Stimulated activated CD4-positive, alpha-beta T cell treated with anti-CD3 and anti-CD28 coated beads, Interleukin-4, amount 100 ng/mL, for 24 hours (primary cell): ENCODE data around the gene TBCE.
"Not testable (repeated sequence)": the region's sequence is repeated elsewhere in the genome, so short reads cannot be mapped to it uniquely, and the experiment has no call there.

ENCODE experiments used
- DNase-seq: peaks from one replicate; pipeline ENCODE4 v3.0.0-alpha.2; 2020

Gene TBCE

GRCh38 chr1:235455823-235456222, 88.6 kb downstream of the TBCE start:
- no peak for DNase-seq

- DNase-seq = not testable (repeated sequence)
Observed at GRCh38 chr1:235457856-235458255, 90.6 kb downstream of the TBCE start.

DNA sequence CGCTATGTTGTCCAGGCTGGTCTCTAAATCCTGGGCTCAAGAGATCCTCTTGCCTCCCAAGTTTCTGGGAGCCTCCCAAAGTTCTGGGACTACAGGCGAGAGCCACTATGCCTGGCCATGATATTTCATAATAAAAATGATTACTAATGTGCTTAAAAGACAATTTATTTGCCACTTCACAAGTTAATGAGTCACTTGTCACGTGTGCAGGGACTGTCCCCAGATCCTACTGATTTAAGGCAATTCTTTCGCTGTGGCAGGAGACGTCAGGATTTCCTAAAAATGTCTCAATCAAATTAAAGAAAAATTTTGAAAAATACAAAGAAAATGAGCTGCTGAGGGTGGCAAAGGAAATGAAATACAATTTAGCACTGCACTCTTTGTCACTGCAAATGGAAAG, 93.5 kb downstream of the TBCE start:
- DNase-seq = no peak

GRCh38 chr1:235461954-235462353, 94.7 kb downstream of the TBCE start:
- no peak for DNase-seq

DNA sequence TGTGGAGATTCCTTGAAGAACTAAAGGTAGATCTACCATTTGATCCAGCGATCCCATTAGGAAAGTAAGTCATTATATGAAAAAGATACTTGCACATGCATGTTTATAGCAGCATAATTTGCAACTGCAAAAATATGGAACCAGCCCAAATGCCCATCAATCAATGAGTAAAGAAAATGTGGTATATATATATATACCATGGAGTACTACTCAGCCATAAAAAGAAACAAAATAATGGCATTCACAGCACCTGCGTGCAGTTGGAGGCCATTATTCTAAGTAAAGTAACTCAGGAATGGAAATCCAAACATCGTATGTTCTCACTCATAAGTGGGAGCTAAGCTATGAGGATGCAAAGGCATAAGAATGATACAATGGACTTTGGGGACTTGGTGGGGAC, 95.6 kb downstream of the TBCE start:
- DNase-seq = not testable (repeated sequence)

- no peak for DNase-seq
Observed at GRCh38 chr1:235465066-235465465, 97.8 kb downstream of the TBCE start.

DNA sequence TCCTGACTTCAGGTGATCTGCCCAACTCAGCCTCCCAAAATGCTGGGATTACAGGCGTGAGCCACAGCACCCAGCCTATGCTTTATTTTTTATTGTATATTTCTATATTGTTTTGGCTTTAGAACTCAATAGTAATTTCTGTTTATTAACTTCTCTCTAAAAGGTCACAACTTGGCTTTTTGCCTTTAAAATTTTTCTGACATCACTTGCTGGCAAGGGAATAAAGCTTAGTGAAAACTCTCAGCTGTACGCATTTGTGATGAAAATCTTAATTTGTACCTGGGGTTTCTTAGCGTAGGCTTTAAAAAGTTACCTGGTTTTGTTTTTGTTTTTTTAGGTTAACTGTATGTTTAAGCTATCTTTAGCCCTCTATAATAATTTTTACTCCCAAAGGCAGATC, 100.8 kb downstream of the TBCE start:
- DNase-seq = no peak

DNA sequence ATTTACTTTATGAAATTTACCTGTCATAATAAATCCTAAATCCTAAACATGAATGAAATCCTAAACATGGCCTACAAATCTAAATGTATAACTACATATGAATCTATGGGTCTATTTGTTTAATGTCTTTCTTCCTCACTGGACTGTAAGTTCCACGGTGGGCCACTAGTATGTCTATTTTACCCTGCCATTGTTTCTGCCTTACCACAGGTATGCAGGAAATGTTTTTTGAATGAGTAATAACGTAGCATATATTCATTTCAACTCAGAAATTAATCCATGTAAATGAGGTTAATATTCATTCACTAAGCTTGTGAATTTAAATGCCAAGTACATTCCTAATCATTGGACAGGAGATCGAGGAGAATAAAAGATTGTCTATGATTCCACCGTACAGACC, 101.7 kb downstream of the TBCE start:
- DNase-seq = no peak

GRCh38 chr1:235469897-235470296, 102.7 kb downstream of the TBCE start:
- not testable (repeated sequence) for DNase-seq

DNA sequence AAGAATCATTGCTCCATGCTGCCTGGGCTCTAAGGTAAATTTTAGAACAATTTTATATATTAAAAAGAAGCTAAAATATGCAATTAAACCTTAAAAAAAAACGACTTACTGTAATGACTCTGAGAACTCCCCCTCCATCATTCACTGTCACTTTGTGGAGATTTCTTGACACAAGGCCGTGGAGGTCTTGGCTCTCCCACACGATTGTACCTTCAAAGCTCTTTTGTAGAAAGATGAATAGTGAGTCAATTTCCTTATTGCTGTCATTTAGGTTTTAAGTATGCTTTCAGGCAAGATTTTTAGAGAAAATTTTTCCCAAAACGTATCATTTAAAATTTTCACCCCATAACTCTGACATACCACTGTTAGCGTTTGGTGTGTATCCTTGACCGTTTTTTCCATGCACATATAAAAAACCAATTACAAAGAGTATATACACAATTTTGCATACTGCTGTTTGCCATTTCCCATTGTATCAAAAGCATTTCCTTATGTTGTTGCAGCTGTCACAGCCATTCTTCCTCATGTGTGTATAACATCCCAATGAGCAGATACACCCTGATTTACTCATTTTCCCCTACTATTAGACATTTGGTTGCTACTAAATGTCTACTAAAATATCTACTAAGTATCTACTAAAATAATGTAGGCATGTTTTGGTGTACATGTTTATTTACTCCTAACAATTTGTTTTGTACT, 103.7 kb downstream of the TBCE start:
- no peak for DNase-seq

DNA sequence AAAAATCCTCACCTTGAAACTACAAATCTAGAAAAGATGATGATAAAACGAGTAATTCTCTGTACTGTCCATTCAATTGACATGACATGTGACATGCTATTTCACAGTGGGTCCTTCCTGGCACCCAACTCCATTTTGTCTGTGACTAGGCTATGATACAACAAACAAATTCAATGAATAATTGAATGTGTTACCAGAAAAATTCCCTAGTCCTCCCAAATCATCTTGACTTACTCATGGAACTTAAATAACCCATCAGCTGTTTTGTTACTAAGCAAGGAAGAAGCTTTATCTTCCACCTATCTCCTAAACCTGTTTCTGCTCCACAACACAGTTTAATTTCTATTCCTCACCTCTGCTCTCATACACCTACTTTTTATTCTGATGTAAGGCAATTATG, 106.6 kb downstream of the TBCE start:
- DNase-seq = no peak

DNA sequence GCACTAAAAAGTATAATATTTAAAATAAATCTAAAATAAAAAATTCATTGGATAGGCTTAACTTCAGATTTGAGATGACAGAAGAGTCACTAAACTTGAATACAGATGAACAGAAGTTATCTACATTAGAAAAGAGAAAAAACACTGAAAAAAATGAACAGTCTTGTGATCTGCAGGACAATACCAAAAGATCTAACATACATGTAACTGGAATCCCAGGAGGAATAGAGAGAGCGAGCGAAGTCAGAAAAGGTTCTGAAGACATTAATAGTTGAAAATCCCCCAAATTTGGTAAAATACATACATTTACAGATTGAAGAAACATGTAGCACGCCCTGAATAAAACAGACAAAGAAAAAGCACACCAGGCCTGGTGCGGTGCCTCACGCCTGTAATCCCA, 115.9 kb downstream of the TBCE start:
- DNase-seq = no peak

DNA sequence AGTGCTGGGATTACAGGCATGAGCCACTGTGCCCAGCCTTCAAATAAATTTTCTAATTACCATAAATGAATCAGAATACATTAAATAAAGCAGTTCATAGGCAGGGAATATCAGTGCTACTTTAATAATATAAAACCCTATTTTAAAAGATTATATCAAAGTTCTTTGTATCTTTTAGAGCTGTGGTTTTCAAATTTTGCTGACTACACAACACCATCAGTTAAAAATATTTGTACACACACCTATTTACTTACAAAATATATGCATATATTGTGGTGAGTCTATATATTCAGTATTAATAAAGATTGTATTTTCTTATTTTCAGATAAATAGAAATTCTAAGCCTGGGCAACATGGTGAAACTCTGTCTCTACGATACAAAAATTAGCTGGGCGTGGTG, 118.3 kb downstream of the TBCE start:
- DNase-seq = no peak

- DNase-seq = no peak
Observed at GRCh38 chr1:235486321-235486720, 119.1 kb downstream of the TBCE start.

DNA sequence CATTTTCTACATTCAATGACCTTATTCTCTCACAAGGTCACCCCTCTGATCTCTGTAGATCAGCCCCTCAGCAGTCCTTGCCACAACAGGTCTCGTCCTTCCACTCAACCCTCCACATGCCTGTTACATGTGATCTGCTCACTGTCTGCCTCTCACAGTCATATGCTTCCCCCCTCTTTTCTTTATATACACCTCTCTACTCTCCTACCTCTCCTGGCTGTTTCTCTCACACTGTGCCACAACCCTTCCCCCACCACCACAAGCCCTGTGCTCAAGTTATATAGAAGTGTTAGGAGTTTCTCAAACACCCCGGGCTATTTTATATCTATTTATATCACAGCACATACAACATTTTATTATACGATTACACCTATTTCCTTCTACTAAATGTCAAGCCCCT, 124.4 kb downstream of the TBCE start:
- no peak for DNase-seq

GRCh38 chr1:235494531-235494930, 127.3 kb downstream of the TBCE start:
- DNase-seq = no peak

- DNase-seq = no peak
Observed at GRCh38 chr1:235495030-235495429, 127.8 kb downstream of the TBCE start.

- DNase-seq = no peak
Observed at GRCh38 chr1:235495551-235495950, 128.3 kb downstream of the TBCE start.

DNA sequence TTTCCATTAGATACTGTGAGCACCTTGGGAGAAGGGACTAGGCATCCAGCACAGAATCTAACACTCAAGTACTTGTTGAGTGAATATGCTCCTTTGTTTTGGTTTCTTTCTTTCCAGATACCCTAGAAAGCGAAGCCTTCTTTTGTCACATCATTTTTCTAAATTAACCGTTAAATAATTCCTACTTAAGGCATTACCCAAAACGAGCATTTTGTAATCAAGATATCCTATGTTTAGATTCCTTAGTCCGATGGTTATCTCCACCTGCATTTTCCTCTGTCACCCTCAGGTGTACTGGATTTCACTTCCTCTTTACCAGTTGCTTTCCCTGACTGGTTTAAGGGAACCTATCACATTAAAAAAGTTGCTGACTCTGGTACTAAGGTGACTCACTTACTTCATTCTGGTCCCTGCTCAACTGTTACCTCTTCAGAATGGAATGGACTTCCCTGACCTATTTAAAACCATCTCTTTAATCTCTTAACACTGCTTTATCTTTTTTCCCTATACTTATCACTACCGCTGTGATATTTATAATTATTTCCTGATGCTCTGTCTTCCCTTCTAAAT, 133.8 kb downstream of the TBCE start:
- DNase-seq = no peak
